ENCODE results near the gene DUS1L.

DUS1L gene

DNA sequence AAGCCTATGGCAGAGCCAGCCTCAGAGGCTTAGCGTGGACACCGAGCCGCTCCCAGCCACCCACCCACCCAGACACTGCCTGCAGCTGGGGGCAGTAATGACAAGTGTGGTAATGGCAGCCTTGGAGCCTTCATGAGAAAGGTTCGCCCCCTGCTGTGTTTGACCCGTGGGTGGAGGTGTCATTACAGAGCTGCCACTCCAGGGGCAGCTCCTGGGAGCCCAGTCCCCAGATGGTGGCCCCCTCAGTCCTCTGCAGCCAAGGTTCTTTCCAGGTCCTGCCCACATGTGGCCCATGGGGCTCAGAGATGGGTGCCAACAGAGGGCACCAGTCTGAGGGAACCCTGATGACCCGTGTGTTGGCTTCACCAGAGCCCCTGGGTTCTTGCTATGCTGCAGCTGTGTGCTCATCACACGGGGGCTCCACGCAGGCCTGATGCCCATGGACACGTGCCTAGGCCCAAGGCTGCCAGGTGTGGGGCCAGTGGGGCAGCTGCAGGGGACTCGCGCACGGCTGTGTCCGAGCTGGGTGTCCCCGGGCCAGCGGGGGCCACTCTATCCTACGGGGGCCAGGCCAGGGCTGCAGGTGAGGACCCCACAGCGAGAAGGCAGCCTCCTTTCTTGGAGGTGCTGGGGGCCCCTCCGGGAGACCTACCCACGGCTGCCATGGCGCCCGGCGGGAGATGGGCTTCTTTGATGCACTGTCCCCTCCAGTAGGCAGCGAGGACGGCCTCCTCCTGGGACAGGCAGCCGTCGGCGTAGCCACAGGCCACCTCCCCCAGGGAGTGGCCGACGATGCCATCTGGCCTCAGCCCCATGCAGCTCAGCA is 24.3 kb upstream of the DUS1L start:
- no peaks in the 10 kb centered on the region for H3K9me3 ChIP-seq (ENCODE audit: insufficient read depth, low read depth, low read length)
- no peak overlapping the region for H3K4me3 ChIP-seq (ENCODE audit: low read length, poor library complexity, severe bottlenecking)
- no peak overlapping the region for H2AFZ ChIP-seq (ENCODE audit: low read length)
- no peaks in the 10 kb centered on the region for H3K4me1 ChIP-seq (ENCODE audit: insufficient read depth, low read length, poor library complexity, severe bottlenecking)
- H3K27me3 ChIP-seq (ENCODE audit: insufficient read depth, low read length, poor library complexity, severe bottlenecking) = no peaks in the 10 kb centered on the region
- H3K36me3 ChIP-seq (ENCODE audit: insufficient read depth, low read length) = peaks cover 93% of the 10 kb centered on the region; the same call in 1 of the 2 replicates
- no peak for TF ChIP-seq EZH2phosphoT487 (IDR thresholded peaks at IDR 0.05; ENCODE audit: borderline replicate concordance)
- TF ChIP-seq, protein P1, sequence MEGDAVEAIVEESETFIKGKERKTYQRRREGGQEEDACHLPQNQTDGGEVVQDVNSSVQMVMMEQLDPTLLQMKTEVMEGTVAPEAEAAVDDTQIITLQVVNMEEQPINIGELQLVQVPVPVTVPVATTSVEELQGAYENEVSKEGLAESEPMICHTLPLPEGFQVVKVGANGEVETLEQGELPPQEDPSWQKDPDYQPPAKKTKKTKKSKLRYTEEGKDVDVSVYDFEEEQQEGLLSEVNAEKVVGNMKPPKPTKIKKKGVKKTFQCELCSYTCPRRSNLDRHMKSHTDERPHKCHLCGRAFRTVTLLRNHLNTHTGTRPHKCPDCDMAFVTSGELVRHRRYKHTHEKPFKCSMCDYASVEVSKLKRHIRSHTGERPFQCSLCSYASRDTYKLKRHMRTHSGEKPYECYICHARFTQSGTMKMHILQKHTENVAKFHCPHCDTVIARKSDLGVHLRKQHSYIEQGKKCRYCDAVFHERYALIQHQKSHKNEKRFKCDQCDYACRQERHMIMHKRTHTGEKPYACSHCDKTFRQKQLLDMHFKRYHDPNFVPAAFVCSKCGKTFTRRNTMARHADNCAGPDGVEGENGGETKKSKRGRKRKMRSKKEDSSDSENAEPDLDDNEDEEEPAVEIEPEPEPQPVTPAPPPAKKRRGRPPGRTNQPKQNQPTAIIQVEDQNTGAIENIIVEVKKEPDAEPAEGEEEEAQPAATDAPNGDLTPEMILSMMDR (conservative IDR thresholded peaks at IDR 0.05; ENCODE audit: low read length) = no peak
- H3K79me2 ChIP-seq (ENCODE audit: insufficient read depth, low read length) = peaks cover 51% of the 10 kb centered on the region
- H3K4me2 ChIP-seq (ENCODE audit: low read depth, low read length, poor library complexity, severe bottlenecking) = no peak overlapping the region
- H4K20me1 ChIP-seq (ENCODE audit: insufficient read depth, low read length, poor library complexity, severe bottlenecking) = peaks cover 62% of the 10 kb centered on the region
- H3F3A ChIP-seq (ENCODE audit: low read depth) = no peaks in the 10 kb centered on the region
- H3K9me2 ChIP-seq (replicated peaks; ENCODE audit: low read depth, low read length) = no peaks in the 10 kb centered on the region
- H3K9ac ChIP-seq (ENCODE audit: low read depth, low read length, poor library complexity, severe bottlenecking) = no peak overlapping the region

GRCh38 chr17:82088838-82089722 is 23.5 kb upstream of the DUS1L start:
- Histone ChIP-seq H3K79me2 (ENCODE audit: insufficient read depth, low read length) (peaks cover 45% of the 10 kb centered on the region), H2AFZ (ENCODE audit: low read length) (no peak overlapping the region), H3K9me2 (replicated peaks; ENCODE audit: low read depth, low read length) (no peaks in the 10 kb centered on the region), H3K4me2 (ENCODE audit: low read depth, low read length, poor library complexity, severe bottlenecking) (no peak overlapping the region), H3F3A (ENCODE audit: low read depth) (no peaks in the 10 kb centered on the region), H3K36me3 (ENCODE audit: insufficient read depth, low read length) (peaks cover 98% of the 10 kb centered on the region; the same call in 1 of the 2 replicates), H3K4me1 (ENCODE audit: insufficient read depth, low read length, poor library complexity, severe bottlenecking) (no peaks in the 10 kb centered on the region), H3K9ac (ENCODE audit: low read depth, low read length, poor library complexity, severe bottlenecking) (no peak overlapping the region), H4K20me1 (ENCODE audit: insufficient read depth, low read length, poor library complexity, severe bottlenecking) (peaks cover 59% of the 10 kb centered on the region), H3K27me3 (ENCODE audit: insufficient read depth, low read length, poor library complexity, severe bottlenecking) (no peaks in the 10 kb centered on the region), H3K9me3 (ENCODE audit: insufficient read depth, low read depth, low read length) (no peaks in the 10 kb centered on the region), H3K4me3 (ENCODE audit: low read length, poor library complexity, severe bottlenecking) (no peak overlapping the region)
- TF ChIP-seq EZH2phosphoT487 (IDR thresholded peaks at IDR 0.05; ENCODE audit: borderline replicate concordance) = no peak
- TF ChIP-seq, protein P1 (conservative IDR thresholded peaks at IDR 0.05; ENCODE audit: low read length) = no peak

- no peak overlapping the region for H2AFZ ChIP-seq (ENCODE audit: low read length)
- peaks cover 36% of the 10 kb centered on the region for H3K79me2 ChIP-seq (ENCODE audit: insufficient read depth, low read length)
- no peaks in the 10 kb centered on the region for H3K9me2 ChIP-seq (replicated peaks; ENCODE audit: low read depth, low read length)
- no peaks in the 10 kb centered on the region for H3F3A ChIP-seq (ENCODE audit: low read depth)
- no peaks in the 10 kb centered on the region for H3K27me3 ChIP-seq (ENCODE audit: insufficient read depth, low read length, poor library complexity, severe bottlenecking)
- TF ChIP-seq, protein P1 (conservative IDR thresholded peaks at IDR 0.05; ENCODE audit: low read length) = no peak
- TF ChIP-seq EZH2phosphoT487 (IDR thresholded peaks at IDR 0.05; ENCODE audit: borderline replicate concordance) = no peak
- H3K4me1 ChIP-seq (ENCODE audit: insufficient read depth, low read length, poor library complexity, severe bottlenecking) = no peaks in the 10 kb centered on the region
- no peak overlapping the region for H3K4me3 ChIP-seq (ENCODE audit: low read length, poor library complexity, severe bottlenecking)
- H4K20me1 ChIP-seq (ENCODE audit: insufficient read depth, low read length, poor library complexity, severe bottlenecking) = peaks cover 53% of the 10 kb centered on the region
- no peak overlapping the region for H3K4me2 ChIP-seq (ENCODE audit: low read depth, low read length, poor library complexity, severe bottlenecking)
- peaks cover 98% of the 10 kb centered on the region; the same call in 1 of the 2 replicates for H3K36me3 ChIP-seq (ENCODE audit: insufficient read depth, low read length)
- no peak overlapping the region for H3K9ac ChIP-seq (ENCODE audit: low read depth, low read length, poor library complexity, severe bottlenecking)
- no peaks in the 10 kb centered on the region for H3K9me3 ChIP-seq (ENCODE audit: insufficient read depth, low read depth, low read length)
Measured at GRCh38 chr17:82087961-82088837, 22.6 kb upstream of the DUS1L start.
